Suprapubic skin (tissue), 4 donors: ENCODE results near the gene SPON2. TPM values are rescaled to one million over a fixed set of nuclear protein-coding genes. Genes with fewer than 3 reads are reported as not detected.

ENCODE experiments used
- DNase-seq, 2 donors: peaks; one replicate each; pipeline ENCODE4 v3.0.0-alpha.2; 2019; ENCODE audit warnings: low spot score in 2 of 2
- H3K27ac ChIP-seq: fragments of 200-600 bp; sonication (generic); one replicate; pipeline ENCODE4 v1.5.1; 2019
- H3K27me3 ChIP-seq: fragments of 200-600 bp; sonication (generic); one replicate; pipeline ENCODE4 v1.5.1; 2019
- H3K36me3 ChIP-seq: fragments of 200-600 bp; sonication (generic); one replicate; pipeline ENCODE4 v1.5.1; 2019
- H3K4me1 ChIP-seq: fragments of 200-600 bp; sonication (generic); one replicate; pipeline ENCODE4 v1.5.1; 2019
- H3K4me3 ChIP-seq: fragments of 200-600 bp; sonication (generic); one replicate; pipeline ENCODE4 v1.5.1; 2019; ENCODE audit warnings: mild to moderate bottlenecking
- H3K9me3 ChIP-seq: fragments of 200-600 bp; sonication (generic); one replicate; pipeline ENCODE4 v1.5.1; 2019
- EP300 ChIP-seq: sonication (generic); formaldehyde crosslinking; IDR thresholded peaks from one replicate; pipeline ENCODE4 v1.6.1; 2017; ENCODE audit warnings: antibody characterized with exemption
- POLR2A ChIP-seq, 2 donors: fragments of 450-650 bp; IDR thresholded peaks; one replicate each; pipeline ENCODE4 v1.6.1; 2017; ENCODE audit warnings: antibody characterized with exemption in 2 of 2, mild to moderate bottlenecking in 2 of 2, moderate library complexity in 2 of 2
- POLR2AphosphoS5 ChIP-seq, 3 donors: sonication (generic); formaldehyde crosslinking; IDR thresholded peaks; one replicate each; pipeline ENCODE4 v1.6.1; 2017; ENCODE audit warnings: antibody characterized with exemption in 3 of 3
- WGBS: methylation state at CpG from one replicate; pipeline ENCODE4 v1.1.5; 2018; 5-methylcytosine and 5-hydroxymethylcytosine counted together
- total RNA-seq, 4 donors: library from RNA; depleted of rRNA; stranded (reverse); fragments of >200 nt; gene quantifications; one replicate each; pipeline ENCODE4 v1.1.0, GENCODE V29; 2016
- TF ChIP-seq, protein P1 (sequence below), 2 donors: fragments of 200-600 bp in 1 of 2; fragments of 450-650 bp in 1 of 2; sonication (generic) in 1 of 2; IDR thresholded peaks; one replicate each; pipeline ENCODE4 v1.5.1; 2016 to 2019; ENCODE audit warnings: antibody characterized with exemption in 2 of 2, mild to moderate bottlenecking in 1 of 2, moderate library complexity in 1 of 2

SPON2 gene
- total RNA-seq, 4 donors from 2014 or later: 22.5 to 52.3 (median 31.8) TPM

DNA sequence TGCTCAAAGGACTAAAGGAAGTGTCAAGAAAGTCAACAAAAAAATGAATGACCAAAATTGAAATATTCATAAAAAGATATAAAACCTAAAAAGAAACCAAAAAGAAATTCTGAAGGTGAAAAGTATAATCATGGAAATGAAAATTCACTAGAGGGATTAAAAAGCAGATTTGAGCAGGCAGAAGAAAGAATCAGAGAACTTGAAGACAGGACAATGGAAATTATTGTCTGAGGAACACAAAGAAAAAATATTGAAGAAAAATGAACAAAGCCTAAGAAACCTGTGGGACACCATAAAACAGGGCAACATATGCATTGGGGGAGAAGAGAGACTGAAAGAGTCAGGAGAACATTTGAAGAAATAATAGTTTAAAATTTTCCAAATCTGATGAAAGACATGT lies 9.9 kb upstream of the SPON2 start:
- H3K4me1 ChIP-seq: peaks cover 10% of the 10 kb centered on the region
- TF ChIP-seq, protein P1, sequence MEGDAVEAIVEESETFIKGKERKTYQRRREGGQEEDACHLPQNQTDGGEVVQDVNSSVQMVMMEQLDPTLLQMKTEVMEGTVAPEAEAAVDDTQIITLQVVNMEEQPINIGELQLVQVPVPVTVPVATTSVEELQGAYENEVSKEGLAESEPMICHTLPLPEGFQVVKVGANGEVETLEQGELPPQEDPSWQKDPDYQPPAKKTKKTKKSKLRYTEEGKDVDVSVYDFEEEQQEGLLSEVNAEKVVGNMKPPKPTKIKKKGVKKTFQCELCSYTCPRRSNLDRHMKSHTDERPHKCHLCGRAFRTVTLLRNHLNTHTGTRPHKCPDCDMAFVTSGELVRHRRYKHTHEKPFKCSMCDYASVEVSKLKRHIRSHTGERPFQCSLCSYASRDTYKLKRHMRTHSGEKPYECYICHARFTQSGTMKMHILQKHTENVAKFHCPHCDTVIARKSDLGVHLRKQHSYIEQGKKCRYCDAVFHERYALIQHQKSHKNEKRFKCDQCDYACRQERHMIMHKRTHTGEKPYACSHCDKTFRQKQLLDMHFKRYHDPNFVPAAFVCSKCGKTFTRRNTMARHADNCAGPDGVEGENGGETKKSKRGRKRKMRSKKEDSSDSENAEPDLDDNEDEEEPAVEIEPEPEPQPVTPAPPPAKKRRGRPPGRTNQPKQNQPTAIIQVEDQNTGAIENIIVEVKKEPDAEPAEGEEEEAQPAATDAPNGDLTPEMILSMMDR (IDR thresholded peaks at IDR 0.05): no peak
- TF ChIP-seq POLR2A (IDR thresholded peaks at IDR 0.05): no peak
- TF ChIP-seq POLR2AphosphoS5 (IDR thresholded peaks at IDR 0.05): no peak
- TF ChIP-seq EP300: no peak
- no peak overlapping the region for H3K27ac ChIP-seq
- no peaks in the 10 kb centered on the region for H3K27me3 ChIP-seq
- DNase-seq: no peak
- no peak overlapping the region for H3K4me3 ChIP-seq
- H3K9me3 ChIP-seq: no peaks in the 10 kb centered on the region
- no peaks in the 10 kb centered on the region for H3K36me3 ChIP-seq

- no peak for DNase-seq
- no peaks in the 10 kb centered on the region for H3K9me3 ChIP-seq
- TF ChIP-seq EP300: no peak
- TF ChIP-seq POLR2A (IDR thresholded peaks at IDR 0.05): no peak
- TF ChIP-seq, protein P1 (IDR thresholded peaks at IDR 0.05): no peak
- TF ChIP-seq POLR2AphosphoS5 (IDR thresholded peaks at IDR 0.05): no peak
- H3K4me3 ChIP-seq: no peak overlapping the region
- no peaks in the 10 kb centered on the region for H3K27me3 ChIP-seq
- H3K36me3 ChIP-seq: no peaks in the 10 kb centered on the region
- peaks cover 20% of the 10 kb centered on the region for H3K4me1 ChIP-seq
- no peak overlapping the region for H3K27ac ChIP-seq
These were observed 8.3 kb upstream of the SPON2 start for GRCh38 chr4:1180663-1181062.

DNA sequence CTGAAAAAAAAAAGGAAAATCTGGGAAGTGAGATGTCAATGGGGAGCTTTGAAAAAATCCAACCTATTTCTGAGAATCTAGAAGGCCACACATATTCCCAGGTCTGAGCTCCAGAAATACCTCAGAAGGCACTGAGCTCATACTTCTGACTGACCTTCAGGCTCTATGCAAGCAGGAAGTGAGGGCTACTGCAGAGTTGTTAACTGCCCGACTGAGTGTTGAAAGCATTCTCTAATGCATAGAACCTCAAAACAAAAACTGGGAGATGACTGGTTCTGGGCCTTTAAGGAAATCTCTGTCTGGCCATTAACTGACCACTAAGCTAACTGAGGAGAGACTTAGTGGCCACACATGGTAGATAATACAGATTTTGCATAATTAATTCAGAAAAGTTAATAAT lies 7.6 kb upstream of the SPON2 start:
- H3K4me3 ChIP-seq: no peak overlapping the region
- no peaks in the 10 kb centered on the region for H3K36me3 ChIP-seq
- H3K27ac ChIP-seq: no peak overlapping the region
- peaks cover 25% of the 10 kb centered on the region for H3K4me1 ChIP-seq
- DNase-seq: no peak
- WGBS: 90% methylated on average over 1 of the region's 1 CpG
- TF ChIP-seq EP300: no peak
- TF ChIP-seq, protein P1 (IDR thresholded peaks at IDR 0.05): no peak
- no peak for TF ChIP-seq POLR2A (IDR thresholded peaks at IDR 0.05)
- no peak for TF ChIP-seq POLR2AphosphoS5 (IDR thresholded peaks at IDR 0.05)
- no peaks in the 10 kb centered on the region for H3K9me3 ChIP-seq
- H3K27me3 ChIP-seq: no peaks in the 10 kb centered on the region

DNA sequence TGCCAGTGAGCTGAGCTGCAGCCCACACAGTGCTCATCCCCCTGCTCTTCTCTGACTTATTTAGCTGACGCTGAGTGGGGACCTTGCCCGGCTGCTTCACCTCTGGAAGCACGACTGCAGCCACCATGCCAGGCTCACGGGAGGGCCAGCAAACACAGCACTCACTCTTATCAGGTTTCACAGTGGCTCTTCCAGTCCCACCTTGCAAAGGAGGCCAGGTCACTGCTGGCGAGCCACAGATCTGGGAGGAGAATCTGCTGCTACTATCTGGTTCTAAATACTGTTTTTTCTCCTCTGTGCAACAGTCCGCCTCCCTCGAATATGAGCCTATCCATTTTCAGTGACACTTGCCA lies 6.7 kb upstream of the SPON2 start:
- no peak overlapping the region for H3K4me3 ChIP-seq
- H3K4me1 ChIP-seq: peaks cover 25% of the 10 kb centered on the region
- 86% methylated on average over 7 of the region's 7 CpGs for WGBS
- no peak overlapping the region for H3K27ac ChIP-seq
- TF ChIP-seq, protein P1 (IDR thresholded peaks at IDR 0.05): no peak
- no peak for TF ChIP-seq POLR2AphosphoS5 (IDR thresholded peaks at IDR 0.05)
- no peaks in the 10 kb centered on the region for H3K27me3 ChIP-seq
- no peaks in the 10 kb centered on the region for H3K36me3 ChIP-seq
- H3K9me3 ChIP-seq: no peaks in the 10 kb centered on the region
- no peak for DNase-seq

DNA sequence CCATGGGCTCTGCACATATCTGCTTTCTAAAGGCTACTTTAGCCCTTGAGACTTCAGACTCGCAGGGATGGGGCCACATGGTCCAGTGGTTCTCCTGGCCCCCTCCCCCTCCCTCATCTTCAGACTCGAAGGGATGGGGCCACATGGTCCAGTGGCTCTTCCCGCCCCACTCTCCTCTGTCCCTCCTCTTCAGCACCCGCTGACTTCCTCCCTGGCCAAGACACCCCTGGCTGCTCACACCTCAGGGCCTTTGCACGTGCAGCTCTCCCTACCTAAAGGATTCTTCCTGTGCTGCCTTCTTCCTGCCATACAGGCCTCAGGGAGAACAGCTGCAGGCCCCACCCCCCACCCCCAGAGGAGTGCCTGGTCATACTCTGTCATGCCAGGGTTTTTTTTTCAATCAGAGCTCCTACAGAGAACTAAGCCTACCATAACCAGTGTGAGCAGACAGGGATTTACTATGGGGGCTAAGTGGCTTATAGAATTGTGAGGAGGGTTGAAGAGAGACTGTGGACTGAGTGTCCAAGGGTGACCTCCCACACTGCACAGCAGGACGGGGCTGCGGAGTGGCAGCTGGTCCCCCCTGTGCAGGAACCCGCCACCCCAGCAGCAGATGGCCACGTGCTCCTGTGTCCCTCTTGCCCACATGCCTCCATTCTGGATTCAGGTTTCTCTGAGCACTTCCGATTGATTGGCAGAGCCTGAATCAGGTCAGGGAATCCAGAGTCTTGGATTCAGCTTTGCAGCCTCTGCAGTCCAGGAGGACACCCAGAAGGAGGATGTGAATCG lies 6.1 kb upstream of the SPON2 start:
- Histone ChIP-seq H3K27ac (no peak overlapping the region), H3K27me3 (no peaks in the 10 kb centered on the region), H3K4me3 (no peak overlapping the region), H3K4me1 (peaks cover 31% of the 10 kb centered on the region), H3K36me3 (no peaks in the 10 kb centered on the region), H3K9me3 (no peaks in the 10 kb centered on the region)
- no peak for DNase-seq
- TF ChIP-seq, protein P1 (IDR thresholded peaks at IDR 0.05): no peak
- no peak for TF ChIP-seq POLR2A (IDR thresholded peaks at IDR 0.05)
- TF ChIP-seq EP300: no peak
- TF ChIP-seq POLR2AphosphoS5 (IDR thresholded peaks at IDR 0.05): no peak
- WGBS: 77% methylated on average over 4 of the region's 11 CpGs
